Measurements from ENCODE around the gene ANKS6.

ANKS6 gene

GRCh38 chr9:98775831-98776441 is 20.4 kb downstream of the ANKS6 start:
- Histone ChIP-seq H3K4me3 (ENCODE audit: low read depth in 1 of 5, low read length in 5 of 5) (no peak overlapping the region), H3K9me3 (ENCODE audit: control insufficient read depth in 5 of 5, low read length in 5 of 5) (no peaks in the 10 kb centered on the region), H3K27me3 (ENCODE audit: control insufficient read depth in 5 of 5, insufficient read depth in 4 of 5, low read length in 5 of 5) (no peaks in the 10 kb centered on the region), H3K9ac (ENCODE audit: low read length in 5 of 5) (no peak overlapping the region), H3K27ac (ENCODE audit: low read depth, low read length) (no peak overlapping the region), H3K4me1 (ENCODE audit: control insufficient read depth in 5 of 5, insufficient read depth in 5 of 5, low read length in 5 of 5) (no peaks in the 10 kb centered on the region), H3K36me3 (ENCODE audit: control insufficient read depth in 5 of 5, insufficient read depth in 5 of 5, low read length in 5 of 5) (peaks cover 0 to 49% (median 43%) of the 10 kb centered on the region in 5 donors)

GRCh38 chr9:98774746-98775145 is 21.6 kb downstream of the ANKS6 start:
- no peaks in the 10 kb centered on the region for H3K27me3 ChIP-seq (ENCODE audit: control insufficient read depth in 5 of 5, insufficient read depth in 4 of 5, low read length in 5 of 5)
- no peak overlapping the region for H3K27ac ChIP-seq (ENCODE audit: low read depth, low read length)
- no peak overlapping the region for H3K9ac ChIP-seq (ENCODE audit: low read length in 5 of 5)
- peaks cover 0 to 60% (median 55%) of the 10 kb centered on the region in 5 donors for H3K36me3 ChIP-seq (ENCODE audit: control insufficient read depth in 5 of 5, insufficient read depth in 5 of 5, low read length in 5 of 5)
- H3K4me1 ChIP-seq (ENCODE audit: control insufficient read depth in 5 of 5, insufficient read depth in 5 of 5, low read length in 5 of 5) = no peaks in the 10 kb centered on the region
- no peak overlapping the region for H3K4me3 ChIP-seq (ENCODE audit: low read depth in 1 of 5, low read length in 5 of 5)
- H3K9me3 ChIP-seq (ENCODE audit: control insufficient read depth in 5 of 5, low read length in 5 of 5) = no peaks in the 10 kb centered on the region

GRCh38 chr9:98773721-98774120 is 22.6 kb downstream of the ANKS6 start:
- Histone ChIP-seq H3K27ac (ENCODE audit: low read depth, low read length) (no peak overlapping the region), H3K9ac (ENCODE audit: low read length in 5 of 5) (no peak overlapping the region), H3K36me3 (ENCODE audit: control insufficient read depth in 5 of 5, insufficient read depth in 5 of 5, low read length in 5 of 5) (peaks cover 0 to 57% (median 55%) of the 10 kb centered on the region in 5 donors), H3K27me3 (ENCODE audit: control insufficient read depth in 5 of 5, insufficient read depth in 4 of 5, low read length in 5 of 5) (no peaks in the 10 kb centered on the region), H3K9me3 (ENCODE audit: control insufficient read depth in 5 of 5, low read length in 5 of 5) (no peaks in the 10 kb centered on the region), H3K4me3 (ENCODE audit: low read depth in 1 of 5, low read length in 5 of 5) (no peak overlapping the region), H3K4me1 (ENCODE audit: control insufficient read depth in 5 of 5, insufficient read depth in 5 of 5, low read length in 5 of 5) (no peaks in the 10 kb centered on the region)

- H3K9ac ChIP-seq (ENCODE audit: low read length in 5 of 5) = no peak overlapping the region
- no peak overlapping the region for H3K4me3 ChIP-seq (ENCODE audit: low read depth in 1 of 5, low read length in 5 of 5)
- H3K27ac ChIP-seq (ENCODE audit: low read depth, low read length) = no peak overlapping the region
- H3K9me3 ChIP-seq (ENCODE audit: control insufficient read depth in 5 of 5, low read length in 5 of 5) = no peaks in the 10 kb centered on the region
- peaks cover 0 to 64% (median 60%) of the 10 kb centered on the region in 5 donors for H3K36me3 ChIP-seq (ENCODE audit: control insufficient read depth in 5 of 5, insufficient read depth in 5 of 5, low read length in 5 of 5)
- no peaks in the 10 kb centered on the region for H3K4me1 ChIP-seq (ENCODE audit: control insufficient read depth in 5 of 5, insufficient read depth in 5 of 5, low read length in 5 of 5)
- no peaks in the 10 kb centered on the region for H3K27me3 ChIP-seq (ENCODE audit: control insufficient read depth in 5 of 5, insufficient read depth in 4 of 5, low read length in 5 of 5)
Observed at GRCh38 chr9:98772364-98773155, 23.8 kb downstream of the ANKS6 start.

GRCh38 chr9:98771209-98771874 is 25.0 kb downstream of the ANKS6 start:
- Histone ChIP-seq H3K4me3 (ENCODE audit: low read depth in 1 of 5, low read length in 5 of 5) (no peak overlapping the region), H3K36me3 (ENCODE audit: control insufficient read depth in 5 of 5, insufficient read depth in 5 of 5, low read length in 5 of 5) (peaks cover 0 to 66% (median 65%) of the 10 kb centered on the region in 5 donors), H3K4me1 (ENCODE audit: control insufficient read depth in 5 of 5, insufficient read depth in 5 of 5, low read length in 5 of 5) (no peaks in the 10 kb centered on the region), H3K27me3 (ENCODE audit: control insufficient read depth in 5 of 5, insufficient read depth in 4 of 5, low read length in 5 of 5) (no peaks in the 10 kb centered on the region), H3K27ac (ENCODE audit: low read depth, low read length) (no peak overlapping the region), H3K9me3 (ENCODE audit: control insufficient read depth in 5 of 5, low read length in 5 of 5) (no peaks in the 10 kb centered on the region), H3K9ac (ENCODE audit: low read length in 5 of 5) (no peak overlapping the region)

GRCh38 chr9:98770717-98771116 is 25.6 kb downstream of the ANKS6 start:
- H3K4me3 ChIP-seq (ENCODE audit: low read depth in 1 of 5, low read length in 5 of 5) = no peak overlapping the region
- H3K27ac ChIP-seq (ENCODE audit: low read depth, low read length) = no peak overlapping the region
- H3K27me3 ChIP-seq (ENCODE audit: control insufficient read depth in 5 of 5, insufficient read depth in 4 of 5, low read length in 5 of 5) = no peaks in the 10 kb centered on the region
- H3K4me1 ChIP-seq (ENCODE audit: control insufficient read depth in 5 of 5, insufficient read depth in 5 of 5, low read length in 5 of 5) = no peaks in the 10 kb centered on the region
- no peaks in the 10 kb centered on the region for H3K9me3 ChIP-seq (ENCODE audit: control insufficient read depth in 5 of 5, low read length in 5 of 5)
- peaks cover 0 to 66% (median 66%) of the 10 kb centered on the region in 5 donors for H3K36me3 ChIP-seq (ENCODE audit: control insufficient read depth in 5 of 5, insufficient read depth in 5 of 5, low read length in 5 of 5)
- H3K9ac ChIP-seq (ENCODE audit: low read length in 5 of 5) = no peak overlapping the region

GRCh38 chr9:98768344-98768743 is 28.0 kb downstream of the ANKS6 start:
- peaks cover 10 to 61% (median 59%) of the 10 kb centered on the region in 5 donors for H3K36me3 ChIP-seq (ENCODE audit: control insufficient read depth in 5 of 5, insufficient read depth in 5 of 5, low read length in 5 of 5)

GRCh38 chr9:98767915-98768314 is 28.4 kb downstream of the ANKS6 start:
- no peak overlapping the region for H3K4me3 ChIP-seq (ENCODE audit: low read depth in 1 of 5, low read length in 5 of 5)
- no peak overlapping the region for H3K9ac ChIP-seq (ENCODE audit: low read length in 5 of 5)
- H3K9me3 ChIP-seq (ENCODE audit: control insufficient read depth in 5 of 5, low read length in 5 of 5) = peaks cover 0 to 5% (median 0%) of the 10 kb centered on the region in 5 donors
- no peaks in the 10 kb centered on the region for H3K4me1 ChIP-seq (ENCODE audit: control insufficient read depth in 5 of 5, insufficient read depth in 5 of 5, low read length in 5 of 5)
- no peak overlapping the region for H3K27ac ChIP-seq (ENCODE audit: low read depth, low read length)
- no peaks in the 10 kb centered on the region for H3K27me3 ChIP-seq (ENCODE audit: control insufficient read depth in 5 of 5, insufficient read depth in 4 of 5, low read length in 5 of 5)
- H3K36me3 ChIP-seq (ENCODE audit: control insufficient read depth in 5 of 5, insufficient read depth in 5 of 5, low read length in 5 of 5) = peaks cover 11 to 57% (median 55%) of the 10 kb centered on the region in 5 donors

More at GRCh38 chr9:98768344-98768743, 28.0 kb downstream of the ANKS6 start:
- no peak overlapping the region for H3K4me3 ChIP-seq (ENCODE audit: low read depth in 1 of 5, low read length in 5 of 5)
- H3K9ac ChIP-seq (ENCODE audit: low read length in 5 of 5) = no peak overlapping the region
- no peaks in the 10 kb centered on the region for H3K4me1 ChIP-seq (ENCODE audit: control insufficient read depth in 5 of 5, insufficient read depth in 5 of 5, low read length in 5 of 5)
- H3K27ac ChIP-seq (ENCODE audit: low read depth, low read length) = no peak overlapping the region
- H3K9me3 ChIP-seq (ENCODE audit: control insufficient read depth in 5 of 5, low read length in 5 of 5) = peaks cover 0 to 5% (median 0%) of the 10 kb centered on the region in 5 donors
- H3K27me3 ChIP-seq (ENCODE audit: control insufficient read depth in 5 of 5, insufficient read depth in 4 of 5, low read length in 5 of 5) = no peaks in the 10 kb centered on the region

GRCh38 chr9:98767196-98767595 is 29.2 kb downstream of the ANKS6 start:
- H3K36me3 ChIP-seq (ENCODE audit: control insufficient read depth in 5 of 5, insufficient read depth in 5 of 5, low read length in 5 of 5) = peaks cover 18 to 52% (median 48%) of the 10 kb centered on the region in 5 donors
- H3K9me3 ChIP-seq (ENCODE audit: control insufficient read depth in 5 of 5, low read length in 5 of 5) = peaks cover 0 to 5% (median 0%) of the 10 kb centered on the region in 5 donors
- no peak overlapping the region for H3K9ac ChIP-seq (ENCODE audit: low read length in 5 of 5)
- H3K4me3 ChIP-seq (ENCODE audit: low read depth in 1 of 5, low read length in 5 of 5) = no peak overlapping the region
- H3K4me1 ChIP-seq (ENCODE audit: control insufficient read depth in 5 of 5, insufficient read depth in 5 of 5, low read length in 5 of 5) = no peaks in the 10 kb centered on the region
- H3K27ac ChIP-seq (ENCODE audit: low read depth, low read length) = no peak overlapping the region
- H3K27me3 ChIP-seq (ENCODE audit: control insufficient read depth in 5 of 5, insufficient read depth in 4 of 5, low read length in 5 of 5) = no peaks in the 10 kb centered on the region

- no peak overlapping the region for H3K27ac ChIP-seq (ENCODE audit: low read depth, low read length)
- H3K9me3 ChIP-seq (ENCODE audit: control insufficient read depth in 5 of 5, low read length in 5 of 5) = peaks cover 0 to 5% (median 0%) of the 10 kb centered on the region in 5 donors
- no peak overlapping the region for H3K4me3 ChIP-seq (ENCODE audit: low read depth in 1 of 5, low read length in 5 of 5)
- H3K27me3 ChIP-seq (ENCODE audit: control insufficient read depth in 5 of 5, insufficient read depth in 4 of 5, low read length in 5 of 5) = no peaks in the 10 kb centered on the region
- H3K4me1 ChIP-seq (ENCODE audit: control insufficient read depth in 5 of 5, insufficient read depth in 5 of 5, low read length in 5 of 5) = no peaks in the 10 kb centered on the region
- H3K9ac ChIP-seq (ENCODE audit: low read length in 5 of 5) = no peak overlapping the region
- H3K36me3 ChIP-seq (ENCODE audit: control insufficient read depth in 5 of 5, insufficient read depth in 5 of 5, low read length in 5 of 5) = peaks cover 19 to 46% (median 42%) of the 10 kb centered on the region in 5 donors
Observed at GRCh38 chr9:98766586-98766985, 29.8 kb downstream of the ANKS6 start.

Measured in subcutaneous abdominal adipose tissue (tissue), 5 donors.